Hematopoietic multipotent progenitor cell treated with erythropoietin and hydrocortisone succinate and interleukin-3 and kit ligand, for 4 days (in vitro differentiated cells): ENCODE results near the gene GRIN2A.
A peak's percentile ranks its signal among the peaks of the same experiment; 100 is the strongest.

Source experiments
- DNase-seq: peaks from one replicate; pipeline ENCODE4 v3.0.0-alpha.2; 2015

The GRIN2A gene

GRCh38 chr16:10181196-10182162 is 749 bp downstream of the GRIN2A start:
- DNase-seq = peak; percentile 67

DNA sequence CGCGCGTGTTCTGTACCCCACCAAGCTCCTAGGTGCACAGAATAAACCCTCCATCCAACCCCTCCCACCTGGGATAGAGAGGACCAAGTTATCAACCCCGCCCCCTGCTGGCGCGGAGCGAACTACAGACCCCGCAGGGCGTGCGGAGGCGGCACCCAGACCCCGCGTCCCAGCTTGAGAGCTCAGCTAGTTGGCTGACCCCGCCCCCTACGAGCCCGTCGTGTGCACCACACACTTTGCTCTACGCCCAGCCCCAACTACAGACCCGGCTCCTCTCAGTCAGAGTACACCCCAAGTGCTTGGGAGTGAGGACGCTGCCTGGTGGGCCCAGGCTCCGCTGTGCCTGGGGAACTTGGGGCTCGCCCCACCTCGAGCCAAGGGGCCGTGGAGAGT is 1.5 kb downstream of the GRIN2A start:
- DNase-seq = peak; percentile 64

- DNase-seq = no peak
Measured at GRCh38 chr16:10180042-10180770, 2.0 kb downstream of the GRIN2A start.

DNA sequence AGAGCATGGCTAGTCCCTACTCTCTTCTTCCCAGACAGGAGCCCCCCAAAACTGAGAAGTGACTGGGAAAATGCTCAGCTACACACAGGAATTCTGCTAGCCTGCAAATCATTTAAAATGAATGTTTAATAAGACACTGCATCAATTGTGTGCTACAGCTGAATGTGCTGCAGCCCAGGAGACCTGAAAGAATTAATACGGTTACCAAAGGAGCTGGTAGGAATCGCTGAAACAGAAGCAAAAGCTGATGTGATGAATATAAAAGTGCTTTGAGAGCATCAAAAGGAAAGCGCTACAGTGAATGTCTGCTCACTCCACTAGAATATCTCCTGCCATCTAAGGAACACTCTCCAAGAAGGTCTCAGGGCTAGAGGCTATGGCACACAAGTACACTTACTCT is 3.7 kb downstream of the GRIN2A start:
- DNase-seq = no peak

- no peak for DNase-seq
Measured at GRCh38 chr16:10178080-10178479, 4.1 kb downstream of the GRIN2A start.

- DNase-seq = no peak
Measured at GRCh38 chr16:10172848-10173655, 9.2 kb downstream of the GRIN2A start.

- DNase-seq = no peak
Measured at GRCh38 chr16:10171221-10171620, 11.0 kb downstream of the GRIN2A start.

DNA sequence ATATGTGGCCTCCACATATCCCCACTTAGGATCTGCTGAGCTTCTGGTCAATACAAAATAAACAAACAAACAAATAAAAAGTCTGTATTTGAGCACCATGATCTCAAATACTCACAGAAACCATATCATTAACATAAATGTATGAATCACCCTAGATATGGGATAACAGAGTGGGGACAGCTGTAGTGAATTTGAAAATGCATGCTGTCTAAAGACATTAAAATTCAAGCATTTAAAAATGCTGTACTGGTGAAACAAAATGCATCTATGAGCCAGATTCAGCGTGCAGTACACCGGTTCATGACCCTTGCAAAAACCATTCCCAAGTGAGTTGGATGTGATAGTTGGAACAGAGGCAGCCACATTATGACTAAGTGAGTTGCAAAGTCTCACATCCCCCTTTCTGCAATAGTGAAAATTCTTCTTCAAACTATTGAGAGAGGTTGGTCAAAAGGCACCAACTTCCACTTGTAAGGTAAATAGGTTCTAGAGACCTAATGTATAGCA is 12.3 kb downstream of the GRIN2A start:
- no peak for DNase-seq

- no peak for DNase-seq
Measured at GRCh38 chr16:10169031-10169430, 13.2 kb downstream of the GRIN2A start.

DNA sequence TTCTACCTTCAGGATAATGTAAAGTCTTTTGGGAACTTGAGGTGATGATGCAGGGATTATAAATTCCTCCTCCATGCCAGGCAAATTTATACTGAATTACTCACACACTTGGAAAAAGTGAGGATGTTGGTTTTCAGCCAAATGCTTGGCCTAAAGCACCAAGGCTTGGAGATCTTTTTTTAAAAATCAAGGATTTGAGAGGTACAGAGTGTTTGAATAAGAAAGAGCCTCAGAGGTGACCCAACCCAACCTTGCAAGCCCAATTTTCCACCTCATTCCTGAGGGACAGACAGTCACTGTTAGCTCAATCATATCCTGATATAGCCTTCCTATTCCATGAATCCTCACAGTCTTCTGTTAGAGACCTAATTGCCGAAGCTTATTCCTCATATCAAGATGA is 14.0 kb downstream of the GRIN2A start:
- DNase-seq = no peak

GRCh38 chr16:10165643-10166042 is 16.6 kb downstream of the GRIN2A start:
- DNase-seq = no peak

- DNase-seq = no peak
Measured at GRCh38 chr16:10162981-10163380, 19.2 kb downstream of the GRIN2A start.

DNA sequence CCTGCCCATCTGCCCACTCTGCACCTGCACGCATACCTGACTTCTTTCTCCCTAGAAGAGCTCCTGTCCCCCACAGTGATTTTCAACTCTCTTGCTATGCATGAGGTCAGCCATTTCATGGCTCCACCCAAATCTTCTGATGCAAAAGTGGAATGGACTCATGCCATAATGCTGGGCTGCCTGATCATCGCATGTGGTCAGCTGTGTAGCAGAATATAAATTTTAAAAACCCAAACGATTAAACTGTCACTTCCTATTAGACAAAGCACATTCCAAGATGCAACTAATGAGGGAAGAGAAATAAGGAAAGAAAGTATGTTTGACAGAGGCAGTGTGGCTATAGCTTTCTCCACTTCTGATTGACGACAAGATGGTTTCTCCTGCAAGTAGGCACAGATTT is 26.1 kb downstream of the GRIN2A start:
- DNase-seq = no peak

DNA sequence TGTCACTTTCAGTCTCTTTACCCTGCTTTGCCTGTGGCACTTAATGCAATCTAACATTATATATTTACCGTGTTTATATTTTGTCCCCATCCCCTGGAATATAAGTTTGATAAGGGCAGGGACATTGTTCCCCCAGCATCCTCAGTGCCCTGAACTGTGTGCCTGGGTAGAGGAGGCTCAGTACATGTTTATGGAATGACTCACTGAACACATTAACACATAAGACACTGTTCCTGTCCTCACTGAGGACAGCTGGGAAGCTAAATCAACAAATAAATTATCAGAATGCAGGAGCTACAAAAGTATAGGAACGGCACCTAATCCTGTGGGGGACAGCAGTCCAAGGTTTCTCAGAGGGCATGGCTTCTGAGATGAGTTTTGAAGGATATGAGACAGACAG is 27.8 kb downstream of the GRIN2A start:
- DNase-seq = no peak

DNA sequence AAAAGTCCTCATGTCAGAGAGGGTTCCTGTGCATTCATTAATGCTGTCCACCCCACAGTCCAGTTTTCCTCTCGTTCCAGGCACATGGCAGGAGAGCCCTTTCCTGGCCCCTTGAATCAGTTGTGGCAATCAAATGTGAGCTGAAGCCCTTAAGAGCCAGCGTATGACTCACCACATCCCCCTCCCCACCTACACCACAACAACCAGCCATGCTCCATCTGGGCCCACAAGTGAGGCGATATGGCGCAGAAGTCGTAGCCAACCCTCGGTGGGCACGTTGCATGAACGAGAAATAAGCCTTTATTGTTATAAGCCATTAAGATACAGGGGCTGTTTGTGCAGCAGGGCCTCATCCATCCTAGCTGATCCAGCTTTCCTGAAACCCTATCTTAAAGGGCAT is 28.2 kb downstream of the GRIN2A start:
- no peak for DNase-seq

DNA sequence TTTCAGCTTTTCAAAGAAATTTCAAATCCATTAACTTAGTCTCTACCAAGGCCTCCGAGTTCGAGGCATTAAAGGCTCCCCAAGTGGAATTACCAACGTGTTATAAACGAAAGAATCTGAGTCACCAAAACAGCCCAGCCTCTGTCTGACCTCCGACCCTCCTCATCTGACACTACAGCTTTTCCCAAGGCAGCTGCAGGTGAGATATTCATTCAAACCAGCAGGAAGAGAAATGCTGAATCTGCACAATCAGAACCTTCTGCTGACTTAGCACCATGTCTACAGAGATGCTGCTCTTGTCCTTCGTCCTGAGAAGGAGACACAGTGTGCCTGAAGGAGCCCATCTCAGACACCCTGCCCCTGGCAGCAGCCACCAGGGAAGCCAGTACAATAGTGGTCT is 30.5 kb downstream of the GRIN2A start:
- no peak for DNase-seq

DNA sequence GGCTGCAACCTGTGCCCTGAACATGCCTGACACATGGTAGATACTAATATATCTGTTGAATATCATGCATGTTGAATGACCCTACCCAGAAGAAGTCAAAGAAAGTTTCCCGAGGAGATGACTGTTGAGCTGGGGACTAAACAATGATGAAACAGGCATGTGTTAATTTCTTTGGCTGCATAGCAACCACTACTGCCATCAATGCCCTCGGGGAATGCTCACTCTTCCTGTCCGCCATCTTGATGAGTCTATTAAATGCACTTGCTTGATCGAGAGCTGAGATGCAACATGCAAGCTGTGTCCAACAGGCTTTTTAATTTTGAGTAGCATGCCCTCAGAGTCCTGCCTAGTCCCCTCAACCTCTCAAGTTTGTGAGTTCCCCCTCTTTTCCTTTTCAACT is 31.3 kb downstream of the GRIN2A start:
- DNase-seq = no peak

DNA sequence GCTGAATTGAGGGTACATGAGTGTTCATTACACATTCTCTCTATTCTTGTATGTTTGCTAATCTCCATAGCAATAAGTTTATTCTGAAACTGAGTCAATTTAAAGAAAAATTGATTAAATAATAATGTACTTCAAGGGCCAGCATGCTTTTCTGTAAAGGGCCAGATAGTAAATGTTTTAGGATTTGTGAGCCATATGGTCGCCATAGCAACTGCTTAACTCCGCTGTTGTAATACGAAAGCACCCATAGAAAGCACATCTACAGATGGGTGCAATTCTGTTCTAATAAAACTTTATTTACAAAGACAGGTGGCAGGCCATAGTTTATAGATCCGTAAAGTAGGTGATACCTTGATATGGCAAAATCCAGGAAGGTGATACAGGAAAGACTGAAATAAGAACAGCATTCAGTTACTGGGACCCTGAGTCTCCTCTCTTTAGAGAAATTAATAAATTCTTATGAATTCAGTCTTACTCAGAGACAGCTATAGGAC is 36.6 kb downstream of the GRIN2A start:
- DNase-seq = no peak

- DNase-seq = no peak
Measured at GRCh38 chr16:10141671-10142070, 40.6 kb downstream of the GRIN2A start.

GRCh38 chr16:10138881-10139280 is 43.3 kb downstream of the GRIN2A start:
- DNase-seq = no peak

GRCh38 chr16:10137341-10137740 is 44.9 kb downstream of the GRIN2A start:
- no peak for DNase-seq

DNA sequence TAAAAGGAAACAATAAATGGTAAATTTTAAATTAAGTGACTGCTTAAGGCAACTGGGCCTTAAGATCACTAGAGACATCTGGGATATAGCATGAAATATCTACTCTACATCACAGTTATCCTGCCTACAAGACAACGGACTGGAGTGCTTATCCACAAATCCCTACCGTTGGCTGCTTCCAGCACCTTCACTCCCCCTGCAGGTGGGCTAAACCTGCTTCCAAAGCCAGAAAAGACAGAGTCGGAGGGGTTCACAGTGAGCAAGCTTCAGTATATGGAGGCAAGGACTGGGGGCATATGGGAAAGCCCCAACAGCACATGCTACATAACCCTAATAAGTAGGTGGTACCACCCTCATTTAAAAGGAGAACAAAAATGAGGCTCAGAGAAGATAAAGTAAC is 45.3 kb downstream of the GRIN2A start:
- DNase-seq = no peak

DNA sequence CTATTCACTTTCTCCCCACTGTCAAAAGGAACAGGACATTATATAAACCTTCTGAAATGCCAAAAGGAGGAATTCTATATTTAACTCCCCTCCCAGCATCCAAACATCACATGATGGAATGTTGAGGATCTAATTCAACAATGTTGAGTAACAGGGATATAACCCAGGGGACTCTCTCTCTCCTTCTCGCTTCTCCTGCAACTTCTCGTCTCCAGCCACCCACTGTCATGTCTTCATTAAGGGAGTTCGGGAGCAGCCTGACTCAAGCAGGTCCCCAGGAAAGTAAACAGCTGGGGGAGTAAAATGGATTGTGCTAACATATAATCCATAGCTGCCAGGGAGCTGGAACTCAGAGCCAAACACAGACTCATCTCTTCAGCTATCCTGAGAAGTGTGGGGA is 51.7 kb downstream of the GRIN2A start:
- no peak for DNase-seq
